GM12891 (cell line): ENCODE data around the gene EVX2.

Experiments
- DNase-seq: peaks from one replicate; pipeline ENCODE4 v3.0.0; 2011; ENCODE audit warnings: low spot score; ENCODE audit not compliant: insufficient read length
- FAIRE-seq: peaks from 2 replicates; lab custom pipeline; 2011; peaks lifted over from hg19 to GRCh38; lab: Jason Lieb, UNC
- PAX5 ChIP-seq: IDR thresholded peaks from 2 replicates; pipeline ENCODE4 v1.6.1; 2011; ENCODE audit warnings: low read length, moderate library complexity, mild to moderate bottlenecking; ENCODE audit not compliant: insufficient read depth, severe bottlenecking
- POLR2A ChIP-seq: IDR thresholded peaks from 2 replicates; pipeline ENCODE4 v1.6.1; 2011; ENCODE audit warnings: low read depth, low read length, control low read depth
- POLR2AphosphoS5 ChIP-seq: IDR thresholded peaks from 2 replicates; pipeline ENCODE4 v1.6.1; 2011; ENCODE audit warnings: low read depth, low read length, control low read depth
- POU2F2 ChIP-seq: IDR thresholded peaks from 2 replicates; pipeline ENCODE4 v1.6.1; 2011; ENCODE audit warnings: low read depth, mild to moderate bottlenecking, control low read depth, low read length, moderate library complexity
- SPI1 ChIP-seq: IDR thresholded peaks from 2 replicates; pipeline ENCODE4 v1.6.1; 2011; ENCODE audit warnings: low read depth, low read length, control low read depth
- TAF1 ChIP-seq: IDR thresholded peaks from 2 replicates; pipeline ENCODE4 v1.6.1; 2011; ENCODE audit warnings: low read depth, low read length, control low read depth

EVX2 gene

DNA sequence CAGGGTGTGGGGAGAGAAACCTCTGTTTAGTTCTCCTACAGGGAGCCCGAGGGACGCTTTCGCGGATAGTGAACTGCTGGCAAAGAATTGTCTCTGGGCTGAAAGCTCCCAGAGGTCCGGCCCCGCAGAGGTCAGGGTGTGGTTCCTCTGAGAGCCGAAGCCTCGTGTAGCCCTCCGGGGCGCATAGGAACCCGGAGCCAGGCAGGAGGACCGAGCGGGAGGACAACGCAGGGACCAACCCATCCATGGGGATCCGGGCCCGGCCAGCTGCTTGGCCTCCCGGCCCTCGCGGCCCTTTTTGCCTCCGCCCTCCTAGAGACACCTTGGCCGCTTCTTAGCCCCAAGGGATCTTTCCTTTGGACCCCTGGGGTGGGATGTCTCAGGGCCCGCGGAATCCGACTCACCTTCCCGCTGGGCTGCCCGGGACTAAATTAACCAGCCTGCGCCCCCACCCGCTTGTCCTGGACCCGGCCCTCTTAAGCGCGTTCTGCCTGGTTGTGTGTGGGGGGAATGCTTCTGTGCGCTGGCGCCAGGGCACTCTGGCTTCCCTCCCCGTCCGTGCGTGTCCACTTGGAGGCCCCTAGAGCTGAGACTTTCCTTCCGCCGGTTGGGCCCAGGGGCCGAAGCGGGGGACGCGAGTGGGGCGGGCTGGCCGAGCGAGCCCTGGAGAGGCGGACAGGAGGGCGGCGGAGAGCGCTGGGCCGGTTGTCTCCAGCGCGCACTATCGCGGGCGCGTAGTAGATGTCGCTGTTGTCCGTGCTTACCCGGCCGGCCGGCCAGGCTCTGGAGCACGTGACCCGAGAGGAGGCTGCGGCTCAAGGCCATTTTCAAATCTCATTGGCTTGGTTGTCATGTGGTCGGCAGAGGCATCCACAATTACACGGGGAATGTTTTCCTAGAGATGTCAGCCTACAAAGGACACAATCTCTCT lies 32.4 kb upstream of the EVX2 start, which contains the start of gene HOXD10:
Gene HOXD10 (plus strand): TSS at position 896 of the 931 bp plus-strand sequence. CDS start 56 bp downstream, outside the sequence.
- no peak for TF ChIP-seq SPI1
- TF ChIP-seq PAX5, result no peak
- TF ChIP-seq POU2F2, result no peak
- no peak for TF ChIP-seq TAF1
- no peak for TF ChIP-seq POLR2AphosphoS5
- TF ChIP-seq POLR2A, result no peak
- FAIRE-seq (no peak), DNase-seq (no peak)

DNA sequence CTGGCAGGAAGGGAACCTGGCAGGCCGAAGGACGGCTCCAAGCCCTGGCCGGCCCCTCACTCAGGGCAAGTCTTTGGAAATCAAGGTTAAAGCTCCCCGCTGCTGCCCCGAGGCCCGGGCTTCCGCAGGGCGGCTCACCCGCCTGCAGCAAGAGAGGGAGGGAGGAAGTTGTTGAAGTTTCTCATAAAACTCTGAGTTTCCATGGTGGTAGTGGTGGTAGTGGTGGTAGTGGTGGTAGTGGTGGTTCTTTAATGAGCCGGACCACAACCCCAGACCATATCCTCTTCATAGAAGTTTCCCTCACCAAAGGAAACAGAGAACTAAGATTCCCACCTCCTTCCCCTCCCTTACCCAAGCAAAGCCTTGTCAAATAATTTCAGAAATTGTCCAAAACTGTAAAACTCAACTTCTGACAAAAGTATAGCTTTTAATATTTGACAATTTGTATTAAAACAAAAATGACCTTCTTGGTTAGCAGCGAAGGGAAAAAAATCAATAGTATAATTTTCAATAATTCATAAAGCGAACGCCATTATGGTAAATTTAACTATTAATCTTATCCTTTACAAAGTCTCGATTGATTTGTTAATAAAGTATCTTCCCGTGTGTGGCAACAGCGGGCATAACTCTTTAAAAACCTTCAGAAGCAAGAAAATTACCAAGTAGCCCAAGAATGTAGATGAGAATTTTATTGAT lies 31.3 kb upstream of the EVX2 start:
- FAIRE-seq (no peak), DNase-seq (no peak)
- no peak for TF ChIP-seq POLR2AphosphoS5
- TF ChIP-seq SPI1, result no peak
- TF ChIP-seq TAF1, result no peak
- TF ChIP-seq POLR2A, result no peak
- no peak for TF ChIP-seq POU2F2
- no peak for TF ChIP-seq PAX5

- DNase-seq (no peak), FAIRE-seq (no peak)
- TF ChIP-seq TAF1 (no peak), SPI1 (no peak), POLR2A (no peak)
Measured at GRCh38 chr2:176114120-176114929, 30.6 kb upstream of the EVX2 start.

DNA sequence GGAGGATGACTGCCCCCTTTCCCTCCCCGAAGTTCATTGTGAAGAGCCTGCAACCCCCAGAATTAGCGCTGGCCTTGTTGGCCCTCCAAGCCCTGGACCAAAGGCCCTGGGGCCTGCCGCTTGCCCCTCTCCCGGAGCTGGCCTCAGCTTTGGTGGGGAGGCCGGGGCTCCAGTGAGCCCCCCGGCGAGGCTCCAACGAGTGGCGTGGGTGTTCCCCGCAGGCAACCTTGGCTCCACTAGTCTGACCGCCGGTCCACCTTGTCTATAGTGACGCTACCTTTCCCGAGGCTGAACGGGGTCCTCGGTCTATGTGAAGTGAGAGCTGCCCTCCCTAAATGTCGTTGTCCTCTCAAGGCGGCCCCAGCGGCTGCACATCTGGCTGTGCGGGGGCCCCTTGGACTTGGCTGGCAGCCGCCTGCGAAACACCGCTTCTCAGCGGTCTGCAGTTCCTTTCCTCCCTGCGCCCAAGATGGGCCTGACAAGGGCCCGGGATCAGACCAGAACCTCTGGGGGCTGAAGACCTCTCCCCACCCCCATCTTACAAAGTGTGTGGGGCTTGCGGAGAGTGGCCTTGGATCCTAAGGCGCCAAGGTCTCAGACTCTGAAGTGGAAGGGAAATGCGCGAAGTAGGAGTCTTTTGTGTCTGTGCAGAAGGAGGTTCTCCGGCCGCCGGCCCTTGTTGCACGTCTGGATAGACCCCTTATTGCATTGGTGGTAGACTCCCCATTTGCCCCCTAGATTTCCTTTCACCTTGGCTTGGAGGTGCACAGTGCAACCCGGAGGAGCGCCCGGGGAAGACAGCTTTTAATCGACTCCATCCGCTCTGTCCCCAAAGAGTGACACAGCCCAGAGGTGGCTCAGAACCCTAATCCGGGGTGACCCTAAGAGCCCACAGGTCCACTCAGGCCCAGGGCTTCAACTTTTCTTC lies 28.9 kb upstream of the EVX2 start:
- FAIRE-seq (no peak), DNase-seq (no peak)
- TF ChIP-seq POLR2A (no peak), POU2F2 (no peak), SPI1 (no peak), POLR2AphosphoS5 (no peak), TAF1 (no peak), PAX5 (no peak)

GRCh38 chr2:176111846-176112374 lies 28.1 kb upstream of the EVX2 start:
- FAIRE-seq (no peak), DNase-seq (no peak)
- TF ChIP-seq PAX5 (no peak), POU2F2 (no peak), POLR2AphosphoS5 (no peak), SPI1 (no peak), TAF1 (no peak), POLR2A (no peak)

DNA sequence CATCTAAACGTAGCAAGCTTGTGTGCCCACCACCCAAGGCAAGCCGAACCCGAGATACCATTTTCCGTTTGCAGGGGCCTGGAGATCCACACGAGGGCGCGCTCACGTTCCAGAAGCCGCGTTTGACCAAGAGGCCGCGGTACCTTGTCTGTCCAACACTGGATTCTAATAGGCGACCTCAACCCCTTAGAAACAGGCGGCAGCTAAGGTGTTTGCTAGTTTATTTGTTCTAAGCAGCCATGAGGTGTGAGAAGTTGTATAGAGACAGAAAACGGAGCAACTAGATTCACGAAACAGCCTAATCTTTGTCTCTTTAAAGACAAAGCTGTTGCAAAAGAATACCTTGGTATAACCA lies 27.5 kb upstream of the EVX2 start:
- DNase-seq (no peak), FAIRE-seq (no peak)
- TF ChIP-seq TAF1 (no peak), POLR2AphosphoS5 (no peak), POLR2A (no peak), PAX5 (no peak), POU2F2 (no peak), SPI1 (no peak)

GRCh38 chr2:176110415-176111308 lies 26.9 kb upstream of the EVX2 start:
- FAIRE-seq (no peak), DNase-seq (no peak)
- TF ChIP-seq POLR2A (no peak), POLR2AphosphoS5 (no peak), PAX5 (no peak), TAF1 (no peak), SPI1 (no peak), POU2F2 (no peak)
